LNCAP (cell line): ENCODE results near the gene FRMPD1.

Experiments
- TF ChIP-seq, protein P1 (sequence below): fragments of 450-650 bp; IDR thresholded peaks from 2 replicates; pipeline ENCODE4 v1.5.1; 2017; ENCODE audit warnings: mild to moderate bottlenecking

Gene FRMPD1

DNA sequence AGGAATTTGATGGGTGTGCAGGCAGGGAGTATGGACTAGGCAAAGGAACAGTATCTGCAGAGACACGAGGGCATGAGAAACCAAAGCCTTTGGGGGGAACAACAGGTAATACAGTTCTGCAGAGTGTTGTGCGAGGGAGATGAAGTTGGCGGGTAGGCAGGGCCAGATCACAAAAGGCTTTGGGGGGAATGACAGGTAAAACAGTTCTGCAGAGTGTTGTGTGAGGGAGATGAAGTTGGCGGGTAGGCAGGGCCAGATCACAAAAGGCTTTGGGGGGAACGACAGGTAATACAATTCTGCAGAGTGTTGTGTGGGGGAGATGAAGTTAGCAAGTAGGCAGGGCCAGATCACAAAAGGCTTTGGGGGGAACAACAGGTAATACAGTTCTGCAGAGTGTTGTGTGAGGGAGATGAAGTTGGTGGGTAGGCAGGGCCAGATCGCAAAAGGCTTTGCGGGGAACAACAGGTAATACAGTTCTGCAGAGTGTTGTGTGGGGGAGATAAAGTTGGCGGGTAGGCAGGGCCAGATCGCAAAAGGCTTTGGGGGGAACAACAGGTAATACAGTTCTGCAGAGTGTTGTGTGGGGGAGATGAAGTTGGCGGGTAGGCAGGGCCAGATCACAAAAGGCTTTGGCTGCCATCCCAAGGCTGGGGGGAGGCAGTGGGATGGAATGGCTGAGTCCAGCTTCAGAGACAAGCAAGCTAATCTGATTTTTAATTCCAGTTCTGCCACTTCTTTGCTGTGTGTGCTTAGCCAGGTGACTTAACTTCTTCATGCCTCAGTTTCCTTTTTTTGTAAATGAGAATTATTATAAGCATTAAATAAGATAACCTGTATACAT lies 33.0 kb downstream of the FRMPD1 start:
- TF ChIP-seq, protein P1, sequence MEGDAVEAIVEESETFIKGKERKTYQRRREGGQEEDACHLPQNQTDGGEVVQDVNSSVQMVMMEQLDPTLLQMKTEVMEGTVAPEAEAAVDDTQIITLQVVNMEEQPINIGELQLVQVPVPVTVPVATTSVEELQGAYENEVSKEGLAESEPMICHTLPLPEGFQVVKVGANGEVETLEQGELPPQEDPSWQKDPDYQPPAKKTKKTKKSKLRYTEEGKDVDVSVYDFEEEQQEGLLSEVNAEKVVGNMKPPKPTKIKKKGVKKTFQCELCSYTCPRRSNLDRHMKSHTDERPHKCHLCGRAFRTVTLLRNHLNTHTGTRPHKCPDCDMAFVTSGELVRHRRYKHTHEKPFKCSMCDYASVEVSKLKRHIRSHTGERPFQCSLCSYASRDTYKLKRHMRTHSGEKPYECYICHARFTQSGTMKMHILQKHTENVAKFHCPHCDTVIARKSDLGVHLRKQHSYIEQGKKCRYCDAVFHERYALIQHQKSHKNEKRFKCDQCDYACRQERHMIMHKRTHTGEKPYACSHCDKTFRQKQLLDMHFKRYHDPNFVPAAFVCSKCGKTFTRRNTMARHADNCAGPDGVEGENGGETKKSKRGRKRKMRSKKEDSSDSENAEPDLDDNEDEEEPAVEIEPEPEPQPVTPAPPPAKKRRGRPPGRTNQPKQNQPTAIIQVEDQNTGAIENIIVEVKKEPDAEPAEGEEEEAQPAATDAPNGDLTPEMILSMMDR, result no peak

DNA sequence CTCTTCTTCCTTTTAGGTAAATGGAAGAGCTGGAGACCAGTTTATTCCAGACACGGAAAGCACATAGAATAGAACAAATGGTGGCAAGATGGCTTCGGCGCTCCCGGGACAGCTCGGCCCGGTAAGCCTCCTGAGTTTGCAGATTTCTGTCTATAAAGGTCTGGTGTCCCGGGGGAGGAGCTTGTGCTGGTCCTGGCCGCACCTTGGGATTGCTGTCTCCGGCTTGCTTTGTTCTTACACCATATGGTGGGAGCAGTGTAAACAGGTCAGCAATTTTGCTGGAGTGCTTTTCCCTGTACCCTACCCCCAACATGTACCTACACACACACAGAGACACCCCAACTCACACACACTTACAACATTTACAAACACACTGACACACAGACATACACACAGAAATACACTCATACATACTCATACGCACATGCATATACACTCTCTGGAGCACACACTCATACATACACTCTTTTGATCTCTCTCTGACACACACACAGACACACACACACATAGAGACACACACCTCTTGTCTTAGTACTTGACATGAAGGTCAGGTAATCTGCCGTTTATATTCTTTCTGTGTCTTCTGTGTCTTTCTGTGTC lies 42.0 kb downstream of the FRMPD1 start:
- TF ChIP-seq, protein P1, result no peak

GRCh38 chr9:37693260-37693659 lies 42.5 kb downstream of the FRMPD1 start:
- TF ChIP-seq, protein P1, result no peak

DNA sequence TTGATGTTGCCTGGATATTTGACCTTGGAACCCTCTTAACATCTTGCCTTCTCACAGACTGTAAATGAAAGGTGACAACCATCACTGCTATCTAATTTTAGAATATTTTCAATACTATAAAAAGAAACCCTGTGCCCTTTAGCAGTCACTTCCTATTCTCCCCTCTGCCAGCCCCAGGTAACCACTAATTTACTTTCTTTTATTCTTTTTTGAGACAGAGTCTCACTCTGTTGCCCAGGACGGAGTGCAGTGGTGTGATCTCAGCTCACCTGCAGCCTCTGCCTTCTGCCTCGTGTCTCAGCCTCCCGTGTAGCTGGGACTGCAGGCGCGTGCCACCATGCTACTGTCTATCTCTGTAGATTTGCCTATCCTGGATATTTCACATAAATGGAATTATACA lies 43.6 kb downstream of the FRMPD1 start:
- TF ChIP-seq, protein P1, result no peak

DNA sequence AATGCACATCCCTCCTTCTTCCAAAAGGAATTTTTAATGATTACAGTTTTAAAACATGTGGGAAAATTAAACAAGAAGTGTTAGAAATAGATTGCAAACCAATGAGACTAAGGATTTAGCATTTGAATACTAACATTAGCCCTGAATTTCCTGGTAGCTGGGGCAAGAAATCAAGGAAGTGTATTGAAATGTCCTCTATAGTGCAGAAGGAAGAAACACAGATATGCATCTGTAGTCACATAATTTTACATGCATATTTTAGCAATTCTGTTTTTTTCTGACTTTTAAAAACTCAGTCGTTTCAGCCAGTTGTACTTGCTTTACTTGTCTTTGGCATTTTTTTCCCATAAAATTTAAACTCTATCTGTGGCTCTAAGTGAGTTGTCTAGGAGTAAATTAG lies 45.8 kb downstream of the FRMPD1 start:
- TF ChIP-seq, protein P1, result no peak

DNA sequence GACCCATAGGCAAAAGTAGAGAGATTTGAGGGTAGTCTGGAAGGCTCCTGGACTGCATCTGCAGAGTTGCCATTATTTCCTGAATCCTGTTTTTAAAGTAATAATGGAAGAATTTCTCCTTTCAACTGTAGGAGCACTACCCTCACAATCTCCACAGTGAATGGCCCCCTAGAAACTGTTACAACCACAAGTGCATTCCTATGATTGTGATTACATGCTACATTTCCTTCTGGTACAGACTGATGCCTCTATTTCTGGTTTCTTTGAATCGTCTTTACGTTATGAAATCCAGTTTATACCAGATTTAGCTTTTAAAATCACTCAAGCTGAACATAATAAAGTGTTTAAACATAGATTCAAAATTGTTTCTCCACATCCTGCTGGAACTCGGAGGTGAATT lies 49.4 kb downstream of the FRMPD1 start:
- TF ChIP-seq, protein P1, result no peak

- TF ChIP-seq, protein P1, result no peak
Measured at GRCh38 chr9:37700900-37701299, 50.1 kb downstream of the FRMPD1 start.
